Epithelial cell of esophagus (primary cell): Measurements from ENCODE around the gene RBM5.

Source experiments
- DNase-seq: peaks from one replicate; pipeline ENCODE4 v3.0.0; 2010; ENCODE audit warnings: low read depth
- H3K4me3 ChIP-seq: 2 replicates; pipeline ENCODE4 v1.5.1; 2011; ENCODE audit warnings: mild to moderate bottlenecking, low read length, control low read depth
- CTCF ChIP-seq: IDR thresholded peaks from 2 replicates; pipeline ENCODE4 v1.5.1; 2011; ENCODE audit warnings: low read depth, mild to moderate bottlenecking, low read length, control low read depth, inconsistent platforms; ENCODE audit not compliant: insufficient read depth; ENCODE audit errors: missing control alignments

The RBM5 gene

DNA sequence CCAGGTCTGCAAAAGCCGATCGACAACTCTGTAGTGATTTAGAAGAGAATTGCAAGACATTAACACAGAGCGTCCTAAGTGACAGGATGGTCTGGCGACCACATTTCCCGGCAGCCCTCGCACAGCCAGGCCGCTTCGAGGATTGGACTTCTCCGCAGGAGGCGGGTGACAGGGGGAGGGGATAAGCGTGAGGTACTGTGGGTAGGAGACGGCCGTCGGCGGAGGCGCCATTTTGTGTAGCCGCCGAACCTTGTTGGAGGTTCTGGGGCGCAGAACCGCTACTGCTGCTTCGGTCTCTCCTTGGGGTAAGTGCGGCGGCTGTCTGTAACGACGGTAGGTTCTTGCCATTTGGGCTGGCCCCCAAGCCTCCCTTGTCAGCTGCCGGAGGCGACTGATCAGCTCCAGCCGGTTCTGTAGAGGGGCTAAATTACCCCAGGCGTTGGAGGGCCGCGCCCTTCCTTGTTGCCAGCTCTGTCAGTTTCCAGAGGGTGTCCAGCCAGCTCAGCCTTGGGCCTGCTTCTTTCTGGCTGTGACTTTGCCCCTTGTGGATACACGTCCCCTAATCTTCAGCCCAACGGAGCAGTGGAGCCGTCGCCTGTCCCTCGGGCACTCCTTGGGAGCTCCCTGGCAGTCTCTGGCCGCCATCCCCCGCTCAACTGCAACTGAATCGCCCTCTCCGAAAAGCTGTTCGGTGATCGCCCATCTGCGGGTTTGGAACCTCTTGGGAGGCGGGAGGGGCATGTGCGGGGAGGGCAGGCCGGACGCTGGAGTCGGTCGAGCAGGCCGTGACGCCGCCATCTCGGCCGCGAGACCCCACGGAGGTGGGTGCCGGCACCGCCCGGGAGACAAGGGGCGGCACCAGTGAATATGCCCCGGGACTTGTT lies at the start of gene RBM5:
TSS of gene RBM5 (plus strand) at position 195 of the 884 bp plus-strand sequence. CDS start 1,516 bp downstream, outside the sequence.
- H3K4me3 ChIP-seq = peak within 1 kb of the TSS; percentile 99
- no peak for TF ChIP-seq CTCF
- DNase-seq = peak; percentile 95

DNA sequence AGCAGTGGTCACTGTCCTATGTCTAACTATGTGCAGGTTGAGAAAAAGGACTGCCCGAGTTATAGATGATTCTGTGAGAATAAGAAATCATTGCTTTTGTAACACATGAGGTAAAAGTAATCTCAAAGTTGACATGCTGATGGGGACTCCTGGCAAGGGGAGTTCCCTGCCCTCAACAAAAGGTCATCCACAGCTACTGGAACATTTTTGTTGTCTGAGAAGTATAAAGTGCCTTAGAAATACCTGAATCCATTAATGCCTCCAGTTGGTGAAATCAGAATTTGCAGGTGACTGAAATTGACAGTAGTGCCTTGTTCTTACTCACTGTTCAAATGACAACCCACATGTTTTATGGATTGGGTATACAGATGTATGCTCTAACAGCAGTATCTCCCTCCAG lies 43.7 kb upstream of the RBM5 start:
- H3K4me3 ChIP-seq = no peak overlapping the region
- no peak for TF ChIP-seq CTCF
- DNase-seq = no peak

DNA sequence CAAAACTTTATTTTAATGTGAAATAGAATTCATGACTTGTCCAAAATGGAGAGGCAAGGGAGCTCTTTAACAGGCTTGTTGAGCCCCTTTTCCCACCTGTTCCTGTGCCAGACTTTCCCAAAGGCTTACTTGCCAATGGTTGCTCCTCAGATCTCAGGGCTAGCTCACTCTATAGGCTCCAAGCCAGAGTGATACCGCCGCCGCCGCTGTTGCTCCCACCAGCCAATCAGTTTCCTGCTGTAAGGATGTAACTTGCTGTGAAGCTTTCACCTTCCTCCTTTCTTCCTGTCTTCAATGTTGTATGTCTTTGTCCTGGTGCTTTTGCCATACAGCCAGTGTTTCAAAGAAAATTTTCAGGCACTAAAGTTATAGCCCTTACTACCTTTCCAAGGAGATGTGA lies 41.3 kb upstream of the RBM5 start:
- no peak for TF ChIP-seq CTCF
- H3K4me3 ChIP-seq = no peak overlapping the region
- no peak for DNase-seq

GRCh38 chr3:50050361-50050760 lies 38.4 kb upstream of the RBM5 start:
- no peak for TF ChIP-seq CTCF
- DNase-seq = no peak

GRCh38 chr3:50057756-50058155 lies 31.0 kb upstream of the RBM5 start:
- DNase-seq = no peak
- no peak for TF ChIP-seq CTCF
- H3K4me3 ChIP-seq = no peak overlapping the region

More at GRCh38 chr3:50050361-50050760, 38.4 kb upstream of the RBM5 start:
- no peak overlapping the region for H3K4me3 ChIP-seq

- DNase-seq = no peak
- TF ChIP-seq CTCF = no peak
- no peak overlapping the region for H3K4me3 ChIP-seq
These were observed 20.6 kb upstream of the RBM5 start for GRCh38 chr3:50068134-50068533.

- H3K4me3 ChIP-seq = no peak overlapping the region
- no peak for DNase-seq
- no peak for TF ChIP-seq CTCF
These were observed 10.6 kb upstream of the RBM5 start for GRCh38 chr3:50078091-50078490.
